Measurements from ENCODE around the gene GAL3ST1.
"Not testable (repeated sequence)": the region's sequence is repeated elsewhere in the genome, so short reads cannot be mapped to it uniquely, and the experiment has no call there.

GAL3ST1 gene

GRCh38 chr22:30564761-30565119 lies 9.7 kb downstream of the GAL3ST1 start:
- no peak for DNase-seq (ENCODE audit: low spot score)

GRCh38 chr22:30564045-30564760 lies 10.3 kb downstream of the GAL3ST1 start:
- no peak for DNase-seq (ENCODE audit: low spot score)

GRCh38 chr22:30562366-30562765 lies 12.1 kb downstream of the GAL3ST1 start:
- no peak for DNase-seq (ENCODE audit: low spot score)

GRCh38 chr22:30561402-30562189 lies 12.9 kb downstream of the GAL3ST1 start:
- no peak for DNase-seq (ENCODE audit: low spot score)

GRCh38 chr22:30560643-30561202 lies 13.7 kb downstream of the GAL3ST1 start:
- not testable (repeated sequence) for DNase-seq (ENCODE audit: low spot score)

- DNase-seq (ENCODE audit: low spot score): no peak
Observed at GRCh38 chr22:30559889-30560288, 14.6 kb downstream of the GAL3ST1 start.

- DNase-seq (ENCODE audit: low spot score): no peak
Observed at GRCh38 chr22:30557243-30557642, 17.2 kb downstream of the GAL3ST1 start.

GRCh38 chr22:30556388-30556787 lies 18.1 kb downstream of the GAL3ST1 start:
- no peak for DNase-seq (ENCODE audit: low spot score)

- no peak for DNase-seq (ENCODE audit: low spot score)
Observed at GRCh38 chr22:30555282-30556210, 18.9 kb downstream of the GAL3ST1 start.

- no peak for DNase-seq (ENCODE audit: low spot score)
Observed at GRCh38 chr22:30553971-30554370, 20.5 kb downstream of the GAL3ST1 start.

GRCh38 chr22:30552719-30553118 lies 21.7 kb downstream of the GAL3ST1 start:
- no peak for DNase-seq (ENCODE audit: low spot score)

GRCh38 chr22:30551813-30552212 lies 22.7 kb downstream of the GAL3ST1 start:
- DNase-seq (ENCODE audit: low spot score): not testable (repeated sequence)

- DNase-seq (ENCODE audit: low spot score): no peak
Observed at GRCh38 chr22:30547188-30547587, 27.3 kb downstream of the GAL3ST1 start.

GRCh38 chr22:30546616-30547015 lies 27.8 kb downstream of the GAL3ST1 start, which contains the start of gene SEC14L6:
Gene SEC14L6, minus strand, starts transcription at chr22:30546741. Its CDS starts 59 bp downstream, at chr22:30546682.
- DNase-seq (ENCODE audit: low spot score): no peak

GRCh38 chr22:30542811-30543188 lies 31.7 kb downstream of the GAL3ST1 start:
- DNase-seq (ENCODE audit: low spot score): no peak

- DNase-seq (ENCODE audit: low spot score): no peak
Observed at GRCh38 chr22:30541961-30542810, 32.3 kb downstream of the GAL3ST1 start.

- DNase-seq (ENCODE audit: low spot score): not testable (repeated sequence)
Observed at GRCh38 chr22:30541511-30541910, 33.0 kb downstream of the GAL3ST1 start.

- DNase-seq (ENCODE audit: low spot score): no peak
Observed at GRCh38 chr22:30539368-30539767, 35.1 kb downstream of the GAL3ST1 start.

GRCh38 chr22:30538280-30538679 lies 36.2 kb downstream of the GAL3ST1 start:
- DNase-seq (ENCODE audit: low spot score): no peak

GRCh38 chr22:30537083-30537731 lies 37.3 kb downstream of the GAL3ST1 start:
- DNase-seq (ENCODE audit: low spot score): no peak
